Effector memory CD4-positive, alpha-beta T cell (primary cell): ENCODE data around the gene PRDM10.
"Not testable (repeated sequence)": the region's sequence is repeated elsewhere in the genome, so short reads cannot be mapped to it uniquely, and the experiment has no call there.

Experiments
- DNase-seq, 3 donors: peaks; one replicate each; pipeline ENCODE4 v3.0.0-alpha.2; 2020
- H3K27ac ChIP-seq: 2 replicates; pipeline ENCODE4 v1.7.0; 2013; ENCODE audit warnings: mild to moderate bottlenecking, low read length, moderate library complexity; ENCODE audit not compliant: insufficient read depth, poor library complexity, severe bottlenecking
- H3K27me3 ChIP-seq: replicated peaks from 2 replicates; pipeline ENCODE4 v1.7.0; 2013; ENCODE audit warnings: mild to moderate bottlenecking, low read length; ENCODE audit not compliant: insufficient read depth, control insufficient read depth, poor library complexity, severe bottlenecking
- H3K36me3 ChIP-seq: 2 replicates; pipeline ENCODE4 v1.7.0; 2013; ENCODE audit warnings: mild to moderate bottlenecking, low read length, moderate library complexity; ENCODE audit not compliant: control insufficient read depth, insufficient read depth
- H3K4me1 ChIP-seq: 2 replicates; pipeline ENCODE4 v1.7.0; 2013; ENCODE audit warnings: low read length, mild to moderate bottlenecking; ENCODE audit not compliant: control insufficient read depth, insufficient read depth, poor library complexity, severe bottlenecking
- H3K4me3 ChIP-seq: 2 replicates; pipeline ENCODE4 v1.7.0; 2013; ENCODE audit warnings: low read length, low read depth, mild to moderate bottlenecking; ENCODE audit not compliant: insufficient read depth, poor library complexity, severe bottlenecking
- H3K9me3 ChIP-seq: 2 replicates; pipeline ENCODE4 v1.7.0; 2013; ENCODE audit warnings: mild to moderate bottlenecking, low read length, moderate library complexity; ENCODE audit not compliant: control insufficient read depth

PRDM10 gene

GRCh38 chr11:130034236-130034635 is 31.6 kb upstream of the PRDM10 start:
- no peak for DNase-seq
- H3K27ac ChIP-seq, result no peak overlapping the region
- H3K4me1 ChIP-seq, result no peaks in the 10 kb centered on the region
- no peaks in the 10 kb centered on the region for H3K27me3 ChIP-seq
- no peaks in the 10 kb centered on the region for H3K9me3 ChIP-seq
- no peaks in the 10 kb centered on the region for H3K36me3 ChIP-seq
- H3K4me3 ChIP-seq, result no peak overlapping the region

- Histone ChIP-seq H3K27me3 (no peaks in the 10 kb centered on the region), H3K4me3 (no peak overlapping the region), H3K9me3 (no peaks in the 10 kb centered on the region), H3K27ac (no peak overlapping the region), H3K36me3 (no peaks in the 10 kb centered on the region), H3K4me1 (no peaks in the 10 kb centered on the region)
- DNase-seq, result no peak
Observed at GRCh38 chr11:130032931-130033330, 30.3 kb upstream of the PRDM10 start.

GRCh38 chr11:130031945-130032344 is 29.3 kb upstream of the PRDM10 start:
- no peak for DNase-seq
- no peaks in the 10 kb centered on the region for H3K27me3 ChIP-seq
- H3K36me3 ChIP-seq, result no peaks in the 10 kb centered on the region
- H3K4me1 ChIP-seq, result no peaks in the 10 kb centered on the region
- H3K9me3 ChIP-seq, result no peaks in the 10 kb centered on the region
- no peak overlapping the region for H3K27ac ChIP-seq
- H3K4me3 ChIP-seq, result no peak overlapping the region

GRCh38 chr11:130031056-130031455 is 28.4 kb upstream of the PRDM10 start:
- Histone ChIP-seq H3K27me3 (no peaks in the 10 kb centered on the region), H3K36me3 (no peaks in the 10 kb centered on the region), H3K9me3 (no peaks in the 10 kb centered on the region), H3K4me3 (no peak overlapping the region), H3K27ac (no peak overlapping the region), H3K4me1 (no peaks in the 10 kb centered on the region)
- DNase-seq, result no peak

GRCh38 chr11:130029137-130029536 is 26.5 kb upstream of the PRDM10 start:
- no peaks in the 10 kb centered on the region for H3K36me3 ChIP-seq
- DNase-seq, result no peak
- no peak overlapping the region for H3K27ac ChIP-seq
- H3K27me3 ChIP-seq, result no peaks in the 10 kb centered on the region
- no peak overlapping the region for H3K4me3 ChIP-seq
- no peaks in the 10 kb centered on the region for H3K4me1 ChIP-seq
- H3K9me3 ChIP-seq, result no peaks in the 10 kb centered on the region

GRCh38 chr11:130025371-130025770 is 22.7 kb upstream of the PRDM10 start:
- no peak for DNase-seq
- H3K9me3 ChIP-seq, result no peaks in the 10 kb centered on the region
- H3K36me3 ChIP-seq, result no peaks in the 10 kb centered on the region
- no peaks in the 10 kb centered on the region for H3K27me3 ChIP-seq
- no peaks in the 10 kb centered on the region for H3K4me1 ChIP-seq
- no peak overlapping the region for H3K4me3 ChIP-seq
- no peak overlapping the region for H3K27ac ChIP-seq

GRCh38 chr11:130024361-130024760 is 21.7 kb upstream of the PRDM10 start:
- H3K27me3 ChIP-seq, result no peaks in the 10 kb centered on the region
- DNase-seq, result no peak
- no peak overlapping the region for H3K27ac ChIP-seq

GRCh38 chr11:130023204-130023603 is 20.6 kb upstream of the PRDM10 start:
- Histone ChIP-seq H3K4me3 (no peak overlapping the region), H3K27me3 (no peaks in the 10 kb centered on the region), H3K27ac (no peak overlapping the region), H3K36me3 (no peaks in the 10 kb centered on the region), H3K9me3 (no peaks in the 10 kb centered on the region), H3K4me1 (no peaks in the 10 kb centered on the region)
- no peak for DNase-seq

More at GRCh38 chr11:130024361-130024760, 21.7 kb upstream of the PRDM10 start:
- H3K4me1 ChIP-seq, result no peaks in the 10 kb centered on the region
- no peak overlapping the region for H3K4me3 ChIP-seq
- H3K36me3 ChIP-seq, result no peaks in the 10 kb centered on the region
- H3K9me3 ChIP-seq, result no peaks in the 10 kb centered on the region

GRCh38 chr11:130022799-130023198 is 20.2 kb upstream of the PRDM10 start:
- no peak for DNase-seq
- no peak overlapping the region for H3K27ac ChIP-seq
- no peak overlapping the region for H3K4me3 ChIP-seq
- H3K9me3 ChIP-seq, result no peaks in the 10 kb centered on the region
- no peaks in the 10 kb centered on the region for H3K4me1 ChIP-seq
- H3K27me3 ChIP-seq, result no peaks in the 10 kb centered on the region
- no peaks in the 10 kb centered on the region for H3K36me3 ChIP-seq

GRCh38 chr11:130021606-130022005 is 19.0 kb upstream of the PRDM10 start:
- H3K4me1 ChIP-seq, H3K4me3 ChIP-seq, DNase-seq, H3K27ac ChIP-seq, H3K36me3 ChIP-seq, H3K27me3 ChIP-seq, H3K9me3 ChIP-seq: not testable (repeated sequence)

GRCh38 chr11:130020323-130020722 is 17.7 kb upstream of the PRDM10 start:
- Histone ChIP-seq H3K27me3 (no peaks in the 10 kb centered on the region), H3K27ac (no peak overlapping the region), H3K36me3 (no peaks in the 10 kb centered on the region), H3K4me1 (no peaks in the 10 kb centered on the region), H3K4me3 (no peak overlapping the region), H3K9me3 (no peaks in the 10 kb centered on the region)
- DNase-seq, result no peak
